ENCODE results near the gene SLC6A19. TPM values are rescaled to one million over a fixed set of nuclear protein-coding genes. Genes with fewer than 3 reads are reported as not detected.
A peak's percentile ranks its signal among the peaks of the same experiment; 100 is the strongest.

SLC6A19 gene
- total and polyA plus RNA-seq, 12 donors = under 0.01 TPM; not detected in 11

GRCh38 chr5:1244976-1245375 is 43.6 kb downstream of the SLC6A19 start:
- Histone ChIP-seq H3K9me3 (replicated peaks in 1 of 3) (no peaks in the 10 kb centered on the region), H3K4me3 (no peak overlapping the region), H3K36me3 (replicated peaks in 1 of 2) (no peaks in the 10 kb centered on the region), H3K4me1 (replicated peaks in 1 of 2) (no peaks in the 10 kb centered on the region), H3K27ac (no peak overlapping the region), H3K27me3 (peaks cover 28% of the 10 kb centered on the region)
- TF ChIP-seq POLR2A (IDR thresholded peaks at IDR 0.05) (no peak), CTCF (IDR thresholded peaks at IDR 0.05) (no peak)
- 55 to 76% (median 64%) methylated on average over 6 to 10 of the region's 10 CpGs for WGBS, 4 donors
- DNase-seq = no peak
- intact Hi-C loops (cut with DNase I) = no loop called here

- intact Hi-C loops (cut with DNase I) = no loop called here
- H3K4me1 ChIP-seq (replicated peaks in 1 of 2) = no peaks in the 10 kb centered on the region
- H3K9me3 ChIP-seq (replicated peaks in 1 of 3) = no peaks in the 10 kb centered on the region
- H3K27ac ChIP-seq = no peak overlapping the region
- WGBS, 4 donors = 17 to 35% (median 29%) methylated on average over 10 to 58 of the region's 58 CpGs; no CpG with 5 or more reads in 1 of the 4 donors
- no peak for DNase-seq
- H3K27me3 ChIP-seq = peaks cover 28% of the 10 kb centered on the region
- no peaks in the 10 kb centered on the region for H3K36me3 ChIP-seq (replicated peaks in 1 of 2)
- no peak overlapping the region for H3K4me3 ChIP-seq
- TF ChIP-seq CTCF (IDR thresholded peaks at IDR 0.05) = no peak
- no peak for TF ChIP-seq POLR2A (IDR thresholded peaks at IDR 0.05)
These were observed 44.6 kb downstream of the SLC6A19 start for GRCh38 chr5:1245905-1246576.

DNA sequence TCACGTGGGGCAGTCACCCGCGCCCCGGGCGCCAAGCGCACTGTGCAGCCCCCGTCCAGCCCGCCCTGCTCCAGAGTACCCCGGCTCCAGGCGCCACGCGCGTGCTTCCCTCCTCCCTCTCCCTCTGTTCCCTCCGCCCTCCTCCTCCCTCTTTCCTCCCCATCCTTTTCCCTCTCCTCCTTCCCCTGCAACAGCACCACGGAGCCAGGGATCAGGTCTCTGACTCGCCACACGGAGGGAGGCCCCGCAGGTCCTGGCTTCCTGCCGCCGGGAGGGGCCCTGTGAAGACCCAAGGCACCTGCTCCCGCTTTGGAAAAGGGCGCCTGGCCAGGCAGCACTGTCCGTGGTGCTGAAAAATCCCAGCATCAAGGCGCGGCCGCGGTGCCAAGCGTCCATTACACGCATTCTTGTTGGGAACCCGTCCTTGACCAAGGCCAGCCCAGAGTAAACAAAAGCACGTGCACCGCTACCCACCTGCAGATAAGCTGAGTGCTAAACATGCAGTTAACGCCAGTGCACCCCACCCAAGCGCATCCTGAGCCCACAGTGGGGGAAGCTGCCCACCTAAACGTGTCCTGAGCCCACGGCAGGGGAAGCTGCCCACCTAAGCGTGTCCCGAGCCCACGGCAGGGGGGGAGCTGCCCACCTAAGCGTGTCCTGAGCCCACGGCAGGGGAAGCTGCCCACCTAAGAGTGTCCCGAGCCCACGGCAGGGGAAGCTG is 45.5 kb downstream of the SLC6A19 start:
- 6 to 22% (median 19%) methylated on average over 21 to 43 of the region's 43 CpGs for WGBS, 4 donors
- TF ChIP-seq POLR2A (IDR thresholded peaks at IDR 0.05) = no peak
- TF ChIP-seq CTCF (IDR thresholded peaks at IDR 0.05) = no peak
- intact Hi-C loops (cut with DNase I) = no loop called here
- H3K27ac ChIP-seq = no peak overlapping the region
- H3K4me3 ChIP-seq = no peak overlapping the region
- peaks cover 28% of the 10 kb centered on the region for H3K27me3 ChIP-seq
- no peaks in the 10 kb centered on the region for H3K36me3 ChIP-seq (replicated peaks in 1 of 2)
- DNase-seq = peak in 6 of 7 donors; percentile 25 to 45 (median 36)
- H3K9me3 ChIP-seq (replicated peaks in 1 of 3) = no peaks in the 10 kb centered on the region
- H3K4me1 ChIP-seq (replicated peaks in 1 of 2) = no peaks in the 10 kb centered on the region

DNA sequence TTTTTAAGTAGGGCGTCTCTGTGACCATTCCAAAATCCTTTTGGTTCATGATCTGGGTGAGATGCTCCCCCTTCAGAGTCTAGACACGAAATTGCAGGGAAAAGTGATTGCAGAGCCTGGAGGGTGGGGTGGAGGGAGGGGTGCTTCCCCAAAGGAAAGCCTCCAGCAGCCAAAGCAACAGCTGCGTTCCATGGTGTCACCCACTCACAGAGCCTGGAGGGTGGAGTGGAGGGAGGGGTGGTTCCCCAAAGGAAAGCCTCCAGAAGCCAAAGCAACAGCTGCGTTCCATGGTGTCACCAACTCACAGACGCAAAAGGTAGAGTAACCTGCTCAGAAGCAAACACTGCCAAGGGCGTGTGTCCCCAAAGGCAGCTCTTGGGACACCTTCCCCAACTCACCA is 46.4 kb downstream of the SLC6A19 start:
- TF ChIP-seq POLR2A (IDR thresholded peaks at IDR 0.05) (no peak), CTCF (IDR thresholded peaks at IDR 0.05) (no peak)
- no peaks in the 10 kb centered on the region for H3K4me1 ChIP-seq (replicated peaks in 1 of 2)
- no peak overlapping the region for H3K27ac ChIP-seq
- no peak overlapping the region for H3K4me3 ChIP-seq
- no peaks in the 10 kb centered on the region for H3K36me3 ChIP-seq (replicated peaks in 1 of 2)
- intact Hi-C loops (cut with DNase I) = no loop called here
- peaks cover 28% of the 10 kb centered on the region for H3K27me3 ChIP-seq
- H3K9me3 ChIP-seq (replicated peaks in 1 of 3) = no peaks in the 10 kb centered on the region
- 69 to 78% (median 72%) methylated on average over 6 of the region's 6 CpGs for WGBS, 4 donors
- no peak for DNase-seq

Measured in adrenal gland (tissue), 12 donors.